ENCODE data around the gene CBLB.

Gene CBLB

DNA sequence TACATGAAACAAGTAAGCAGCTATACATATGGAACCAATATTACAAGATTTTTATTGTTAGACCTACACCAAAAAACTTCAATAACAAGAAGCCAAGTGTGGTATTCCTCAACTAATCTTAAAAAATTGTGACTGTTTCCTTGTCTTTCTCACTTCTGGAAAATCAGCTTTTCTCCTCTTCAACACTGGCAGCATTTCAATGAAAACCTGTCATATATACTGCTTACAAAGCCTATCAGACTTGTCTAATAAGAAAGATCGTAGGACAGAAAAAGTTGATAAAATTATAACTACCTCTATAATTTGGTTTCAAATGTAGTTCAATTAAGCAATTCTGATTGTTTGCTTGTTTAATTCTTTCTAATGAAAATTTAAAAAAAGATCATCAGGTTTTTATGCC lies 55.1 kb downstream of the CBLB start:
- DNase-seq, result no peak

- DNase-seq, result no peak
These were observed 56.6 kb downstream of the CBLB start for GRCh38 chr3:105812194-105812586.

- no peak for DNase-seq
These were observed 57.2 kb downstream of the CBLB start for GRCh38 chr3:105811518-105812193.

DNA sequence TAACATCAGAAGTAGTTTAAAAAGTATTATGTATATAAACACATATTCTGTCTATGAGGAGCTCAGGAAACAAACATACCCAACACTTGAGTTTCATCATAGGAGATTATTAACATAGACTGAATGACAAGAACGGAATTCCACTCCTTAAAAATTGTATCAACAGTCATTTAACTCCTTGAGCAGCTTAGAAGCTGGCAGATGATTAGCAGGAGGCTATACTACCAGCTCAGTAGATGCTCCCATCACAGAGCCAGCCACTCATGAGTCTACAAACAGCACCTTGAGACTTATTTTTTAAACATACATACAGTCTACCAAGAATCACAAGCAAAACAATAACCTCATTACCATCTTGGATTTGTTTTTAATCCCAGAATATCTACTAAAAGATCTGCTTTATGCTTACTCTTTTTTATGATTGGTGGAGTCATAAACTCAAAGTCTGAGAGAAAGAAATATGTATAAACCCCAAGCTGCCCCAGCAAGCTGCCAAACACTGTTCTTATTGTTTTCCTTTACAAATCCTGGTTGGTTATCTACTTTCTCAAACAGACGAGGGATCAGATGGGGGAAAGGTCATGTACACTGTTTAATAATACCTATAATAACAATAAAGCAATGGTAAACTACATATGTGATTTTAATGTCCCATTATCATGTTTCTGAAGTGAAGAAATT lies 59.5 kb downstream of the CBLB start:
- DNase-seq, result no peak

GRCh38 chr3:105807701-105808100 lies 61.1 kb downstream of the CBLB start:
- no peak for DNase-seq

DNA sequence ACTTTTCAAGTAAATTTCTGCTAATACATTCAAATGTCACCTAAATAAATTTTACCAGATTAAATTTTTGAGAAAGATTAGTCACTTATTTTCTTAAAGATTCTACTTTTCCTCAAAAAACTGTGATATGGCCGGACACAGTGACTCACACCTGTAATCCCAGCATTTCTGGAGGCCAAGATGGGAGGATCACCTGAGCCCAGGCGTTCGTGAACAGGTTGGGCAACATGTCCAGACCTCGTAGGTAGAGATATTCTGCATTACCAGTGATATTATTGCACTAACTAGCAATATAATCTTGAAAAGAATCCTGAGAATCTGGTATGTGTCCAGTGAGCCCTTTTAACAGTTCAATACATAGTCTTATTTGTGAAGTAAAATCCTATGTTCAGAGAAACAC lies 61.7 kb downstream of the CBLB start:
- no peak for DNase-seq

DNA sequence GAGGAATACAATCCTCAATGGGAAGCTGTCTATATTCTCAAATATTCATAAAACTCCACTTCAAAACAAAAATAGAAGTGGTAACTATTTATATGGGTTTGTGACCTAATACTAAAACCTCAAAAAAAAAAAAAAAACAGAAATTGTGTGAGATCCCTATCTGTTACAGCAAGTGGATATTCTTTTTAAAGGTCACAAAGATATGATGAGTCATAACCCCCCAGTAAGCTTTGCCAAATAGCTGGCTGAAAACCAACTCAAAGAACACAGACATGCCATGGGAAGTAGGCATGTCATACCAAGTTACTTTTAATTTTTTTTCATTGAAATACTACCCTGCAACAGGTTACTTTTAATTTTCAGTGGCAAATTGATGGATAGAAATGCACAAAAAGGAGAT lies 62.5 kb downstream of the CBLB start:
- no peak for DNase-seq

- no peak for DNase-seq
These were observed 63.4 kb downstream of the CBLB start for GRCh38 chr3:105805404-105805803.

- DNase-seq, result no peak
These were observed 66.6 kb downstream of the CBLB start for GRCh38 chr3:105802118-105802706.

DNA sequence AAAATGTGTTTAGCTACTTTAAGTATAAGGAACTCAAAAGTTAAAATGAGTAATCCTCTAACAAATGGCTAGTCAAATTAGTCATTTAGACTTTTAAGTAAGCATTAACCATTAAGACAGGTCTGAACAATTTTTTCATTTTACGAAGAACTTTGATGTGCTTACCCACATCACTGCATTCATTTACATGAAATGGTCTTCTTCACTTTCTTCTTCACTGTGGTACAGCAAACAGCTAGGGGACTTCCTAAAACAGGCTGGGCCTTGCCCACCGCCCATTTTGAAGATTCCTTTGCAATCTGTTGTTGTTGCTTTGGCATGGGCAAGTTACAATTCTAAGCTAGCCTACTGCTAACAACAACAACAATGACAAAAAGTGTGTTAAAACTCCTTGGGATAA lies 67.4 kb downstream of the CBLB start:
- DNase-seq, result no peak

- no peak for DNase-seq
These were observed 68.5 kb downstream of the CBLB start for GRCh38 chr3:105800320-105800719.

DNA sequence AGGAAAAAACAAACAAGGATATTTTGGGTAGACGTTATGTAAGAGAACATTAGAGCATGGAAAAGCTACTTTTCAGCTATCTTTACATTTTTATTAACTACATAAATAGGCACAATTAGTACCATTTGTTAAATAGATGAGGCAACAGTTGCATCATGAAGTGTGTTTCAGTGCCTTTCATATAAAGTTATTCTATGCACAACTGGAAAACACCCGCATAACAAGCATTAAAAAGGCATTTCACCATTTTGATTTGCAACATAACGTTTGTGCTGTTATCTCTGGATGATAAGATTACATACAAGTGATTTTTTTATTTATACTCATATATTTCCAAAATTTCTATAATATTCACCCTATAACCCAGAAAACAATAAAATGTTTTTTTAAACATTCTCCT lies 69.5 kb downstream of the CBLB start:
- DNase-seq, result no peak

DNA sequence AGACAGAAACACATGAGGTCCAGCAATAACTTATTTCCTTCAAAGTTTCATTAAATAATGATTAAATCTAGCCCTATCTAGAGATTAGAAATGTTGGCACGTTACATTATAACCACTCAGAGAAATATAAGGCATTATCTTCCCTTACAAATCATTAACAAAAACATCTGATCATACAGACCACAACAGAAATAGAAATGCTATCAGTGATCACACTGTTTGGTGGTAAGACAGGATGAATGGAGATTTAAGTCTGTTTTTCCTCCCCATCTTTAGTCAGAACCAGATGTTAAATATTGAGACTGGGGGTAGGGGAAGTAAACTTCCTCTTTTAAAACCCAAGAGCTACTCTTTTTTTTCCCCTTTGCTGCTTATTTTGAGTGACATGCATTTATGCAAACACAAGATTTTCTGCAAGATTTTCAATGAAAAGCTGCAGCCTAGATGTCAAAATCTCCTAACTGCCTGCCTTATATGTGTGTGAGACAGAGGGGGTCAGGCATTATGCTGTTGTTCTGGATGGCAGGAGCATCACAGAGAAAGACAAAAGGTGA lies 70.4 kb downstream of the CBLB start:
- no peak for DNase-seq

DNA sequence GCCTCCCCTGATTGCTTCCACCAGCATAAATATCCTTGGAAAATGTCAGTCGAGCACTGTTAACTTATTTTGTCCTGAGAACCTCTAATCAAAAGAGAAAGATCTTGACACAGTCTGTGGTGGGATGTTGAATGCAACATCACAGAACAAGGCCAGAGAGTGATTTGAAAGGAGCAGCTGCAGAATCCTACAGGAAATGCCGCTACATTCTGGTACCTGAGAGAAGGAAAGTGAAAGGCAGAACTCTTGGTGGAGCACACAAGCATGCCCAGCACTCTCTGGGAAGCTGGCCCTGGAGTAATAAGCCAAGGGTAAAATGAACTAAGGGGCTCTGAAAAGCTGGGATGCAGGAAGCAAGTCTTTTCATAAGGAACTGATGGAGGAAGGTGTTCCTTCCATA lies 75.8 kb downstream of the CBLB start:
- DNase-seq, result no peak

GRCh38 chr3:105791919-105792786 lies 76.7 kb downstream of the CBLB start:
- DNase-seq, result no peak

DNA sequence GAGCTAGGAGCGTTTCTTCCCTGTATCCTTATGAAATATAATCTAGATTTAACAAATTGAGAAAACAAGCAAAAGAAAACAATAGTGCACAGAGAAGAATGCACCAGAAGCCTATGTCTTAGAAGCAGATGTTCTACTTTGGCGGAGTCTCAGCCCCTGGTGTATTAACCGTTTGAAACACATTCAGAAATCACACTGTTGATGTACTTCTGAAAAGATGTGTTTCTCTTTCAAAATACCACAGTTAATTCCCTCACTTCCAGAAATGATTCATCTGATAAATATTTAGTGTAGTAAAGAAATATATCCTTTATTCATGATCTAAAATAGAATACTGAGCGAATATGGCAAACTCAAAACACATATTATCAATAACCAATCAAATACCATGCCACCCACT lies 77.7 kb downstream of the CBLB start:
- no peak for DNase-seq

DNA sequence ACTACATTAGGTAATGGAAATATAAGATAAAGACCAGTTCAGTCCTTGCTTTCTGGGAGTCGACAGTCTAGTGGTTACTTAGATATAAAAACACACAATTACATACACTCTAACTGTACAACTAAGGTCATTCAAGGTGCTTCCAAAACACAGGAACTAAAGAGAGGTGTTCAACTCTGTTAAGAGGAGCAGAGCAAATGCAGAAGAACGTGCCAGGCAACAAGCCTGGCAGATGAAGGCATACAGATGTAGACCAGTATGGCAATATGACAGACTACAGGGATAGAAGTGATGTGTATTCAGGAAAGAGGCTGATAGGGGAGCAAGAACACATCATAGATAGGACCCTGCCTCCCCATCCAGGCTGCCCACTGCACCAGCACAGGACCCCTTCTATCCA lies 78.3 kb downstream of the CBLB start:
- no peak for DNase-seq

DNA sequence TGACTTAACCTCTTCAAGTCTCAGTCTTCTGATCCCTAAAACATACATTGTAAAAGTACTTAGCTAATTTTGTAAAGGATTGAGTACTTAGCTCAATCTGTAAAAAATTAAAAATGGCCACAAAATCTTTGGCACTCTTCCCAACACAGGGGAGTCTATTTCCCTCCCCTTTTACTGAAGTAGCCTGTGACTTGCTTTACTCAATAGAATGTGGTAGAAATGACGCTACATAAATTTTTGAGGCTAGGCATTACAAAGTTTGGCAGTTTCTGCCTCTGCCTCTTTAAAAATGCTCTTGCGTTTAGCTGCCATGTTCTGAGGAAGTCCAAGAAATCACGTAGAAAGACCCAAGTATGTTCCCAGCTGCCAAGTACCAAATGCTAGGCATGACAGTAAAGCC lies 80.2 kb downstream of the CBLB start:
- no peak for DNase-seq

- DNase-seq, result no peak
These were observed 81.4 kb downstream of the CBLB start for GRCh38 chr3:105787453-105787852.

DNA sequence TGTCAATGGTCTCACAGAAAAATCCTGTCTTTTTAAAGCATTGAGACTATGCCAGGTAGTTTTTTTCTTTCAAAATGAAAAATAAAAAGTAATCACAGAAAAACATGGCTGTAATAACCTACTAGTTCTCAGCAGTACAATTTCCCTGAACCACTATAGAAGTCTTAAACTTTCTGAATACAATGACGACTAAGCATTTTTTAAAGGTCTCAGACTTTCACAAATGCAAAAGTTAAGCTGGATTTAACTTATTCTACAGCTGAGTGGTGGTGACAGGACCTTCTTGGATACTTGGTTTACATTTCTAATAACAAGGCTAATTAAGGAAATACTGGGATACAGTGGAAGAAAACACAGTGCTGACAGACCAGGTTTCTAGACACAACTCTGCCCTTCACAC lies 81.8 kb downstream of the CBLB start:
- DNase-seq, result no peak

- DNase-seq, result no peak
These were observed 82.6 kb downstream of the CBLB start for GRCh38 chr3:105786241-105786640.

DNA sequence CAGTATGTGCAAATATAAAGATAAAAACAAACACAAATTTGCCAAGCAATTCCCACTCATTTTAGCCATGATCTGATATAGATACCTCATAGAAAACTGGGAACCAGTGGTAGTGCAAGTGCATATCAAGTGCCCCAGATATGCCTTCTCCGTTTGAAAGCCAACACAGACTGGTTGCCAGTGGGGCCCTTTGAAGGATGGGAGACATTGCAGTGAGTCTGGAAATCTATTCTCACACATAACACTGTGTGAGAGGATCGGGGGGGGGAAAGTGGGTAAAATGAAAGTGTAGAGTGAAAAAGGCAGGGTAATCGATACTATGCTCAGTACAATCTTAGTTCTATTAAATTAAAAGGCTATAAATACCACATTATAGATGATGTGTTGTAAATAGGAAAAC lies 83.0 kb downstream of the CBLB start:
- DNase-seq, result no peak

GRCh38 chr3:105783631-105784030 lies 85.2 kb downstream of the CBLB start:
- no peak for DNase-seq
